HG02840 (cell line): ENCODE data around the gene PRKACG.

Experiments
- ATAC-seq: cut with Tn5 transposase; IDR thresholded peaks from one replicate; pipeline ENCODE4 v1.9.1; 2021; ENCODE audit warnings: mild to moderate bottlenecking, moderate library complexity, moderate number of reproducible peaks; ENCODE audit not compliant: unreplicated experiment, low FRiP score

Gene PRKACG

GRCh38 chr9:68983522-68984424, 30.1 kb downstream of the PRKACG start:
- ATAC-seq: no peak

GRCh38 chr9:68983008-68983411, 30.9 kb downstream of the PRKACG start:
- ATAC-seq: no peak

DNA sequence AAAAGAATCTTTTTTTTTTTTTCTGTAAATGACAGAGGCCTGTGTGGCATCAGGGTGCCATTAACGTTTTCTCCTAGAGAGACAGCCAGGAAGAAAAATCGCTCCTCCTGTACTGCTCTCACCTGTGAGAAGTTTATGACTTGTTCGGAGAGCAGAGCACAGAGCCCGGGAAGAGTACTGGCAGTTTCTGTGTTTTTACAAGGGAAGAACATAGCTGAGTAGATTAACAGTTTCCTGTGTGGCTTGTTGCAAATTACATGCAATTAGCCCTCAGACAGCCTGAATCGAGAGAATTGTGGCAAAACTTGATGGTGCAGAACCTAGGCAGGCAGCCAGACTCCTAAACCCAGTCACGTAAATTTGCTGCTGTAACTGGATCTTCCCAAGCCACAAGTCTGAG, 32.1 kb downstream of the PRKACG start:
- peak; percentile 48 for ATAC-seq

DNA sequence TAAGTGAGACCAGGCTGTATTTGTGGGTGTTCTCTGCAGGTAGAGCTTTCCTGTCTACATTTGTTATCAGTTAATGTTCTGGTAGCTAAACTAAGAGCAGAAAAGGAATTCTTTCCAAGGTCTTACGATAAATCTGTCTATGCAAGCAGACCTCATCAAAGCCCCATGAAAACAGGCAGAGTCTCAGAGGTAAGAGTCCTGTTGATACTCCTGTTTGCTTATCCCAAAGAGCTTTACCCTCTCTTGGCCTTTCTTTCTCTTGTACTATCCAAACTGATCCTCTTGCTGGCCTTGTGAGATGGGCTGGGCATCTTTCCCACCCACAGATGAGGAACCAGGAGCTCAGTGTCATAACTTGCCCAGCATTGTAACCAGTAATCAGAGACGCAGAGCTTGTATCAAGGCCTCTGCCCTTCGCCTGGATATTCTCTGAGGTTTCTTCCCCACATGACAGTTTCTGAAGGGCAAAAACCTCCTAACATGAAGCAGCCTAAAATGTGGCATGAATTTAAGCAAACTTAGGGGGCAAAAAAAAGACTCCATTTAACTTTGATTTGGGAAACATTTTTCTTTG, 33.5 kb downstream of the PRKACG start:
- no peak for ATAC-seq

DNA sequence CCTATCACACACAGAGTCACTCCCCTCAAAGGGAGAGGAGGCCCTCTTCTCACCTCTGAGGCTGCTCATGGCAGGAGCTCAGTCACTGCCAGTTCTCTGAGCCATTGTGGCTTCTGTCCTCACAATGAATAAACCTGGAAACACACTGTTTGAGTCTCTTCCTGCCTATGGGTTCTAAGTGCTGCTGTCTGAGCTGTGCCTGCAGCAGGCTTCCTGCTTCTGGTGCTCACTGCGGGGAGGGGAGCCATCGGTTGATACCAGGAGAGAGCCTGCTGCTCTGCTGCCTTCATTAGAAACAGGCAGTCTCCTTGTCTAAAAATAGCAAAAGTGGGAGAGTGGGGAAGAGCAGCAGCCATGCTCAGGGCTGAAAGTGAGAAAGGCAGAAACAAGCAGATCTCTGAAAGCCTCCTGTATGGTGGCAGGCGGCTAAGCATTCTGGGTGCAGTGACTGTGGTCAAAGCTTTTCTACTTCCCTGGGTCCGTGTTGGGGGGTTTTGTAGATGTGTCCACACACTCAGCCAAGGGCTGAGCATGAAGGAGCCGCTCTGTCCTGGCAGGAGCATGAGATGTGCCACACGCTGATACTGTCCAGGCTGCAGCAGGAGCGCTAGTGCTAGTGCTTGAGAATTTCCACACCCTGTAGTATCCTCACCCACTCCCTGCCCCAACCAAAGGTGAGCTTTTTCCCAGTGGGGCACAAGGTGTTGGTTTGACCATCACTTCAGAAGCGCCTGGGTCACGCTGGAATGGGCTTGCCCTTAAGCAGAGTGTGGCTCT, 34.2 kb downstream of the PRKACG start:
- no peak for ATAC-seq

- ATAC-seq: no peak
These were observed 35.4 kb downstream of the PRKACG start for GRCh38 chr9:68978501-68978900.

DNA sequence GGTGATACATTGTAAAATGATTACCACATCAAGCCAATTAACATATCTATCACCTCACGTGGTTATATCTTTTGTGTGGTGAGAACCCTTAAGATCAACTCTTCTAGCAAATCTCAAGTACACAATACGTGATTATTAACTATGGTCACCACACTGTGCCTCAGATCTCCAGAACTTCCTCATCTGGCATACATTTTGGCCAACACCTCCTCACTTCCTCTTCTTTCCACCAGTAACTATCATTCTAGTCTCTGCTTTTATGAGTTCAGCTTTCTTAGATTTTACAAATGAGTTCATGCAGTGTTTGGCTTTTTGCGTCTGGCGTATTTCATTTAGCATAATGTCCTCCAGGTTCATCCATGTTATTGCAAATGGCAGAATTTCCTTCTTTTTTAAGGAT, 35.8 kb downstream of the PRKACG start:
- ATAC-seq: no peak

- no peak for ATAC-seq
These were observed 38.4 kb downstream of the PRKACG start for GRCh38 chr9:68975365-68976043.

DNA sequence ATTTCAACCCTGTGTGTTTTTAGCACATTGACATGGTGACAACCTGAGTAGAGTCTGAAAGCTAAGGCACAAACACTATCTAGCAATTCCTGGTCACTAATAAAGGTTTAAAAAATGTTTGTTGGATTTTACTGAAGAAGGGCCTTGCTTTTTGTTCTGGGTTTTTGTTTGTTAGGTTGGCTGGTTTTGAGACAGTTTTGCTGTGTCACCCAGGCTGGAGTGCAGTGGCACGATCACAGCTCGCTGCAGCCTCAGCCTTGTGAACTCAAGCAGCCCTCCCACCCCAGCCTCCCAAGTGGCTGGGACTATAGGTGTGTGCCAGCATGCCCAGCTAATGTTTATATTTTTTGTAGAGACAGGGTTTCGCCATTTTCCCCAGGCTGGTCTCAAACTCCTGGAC, 39.0 kb downstream of the PRKACG start:
- no peak for ATAC-seq

DNA sequence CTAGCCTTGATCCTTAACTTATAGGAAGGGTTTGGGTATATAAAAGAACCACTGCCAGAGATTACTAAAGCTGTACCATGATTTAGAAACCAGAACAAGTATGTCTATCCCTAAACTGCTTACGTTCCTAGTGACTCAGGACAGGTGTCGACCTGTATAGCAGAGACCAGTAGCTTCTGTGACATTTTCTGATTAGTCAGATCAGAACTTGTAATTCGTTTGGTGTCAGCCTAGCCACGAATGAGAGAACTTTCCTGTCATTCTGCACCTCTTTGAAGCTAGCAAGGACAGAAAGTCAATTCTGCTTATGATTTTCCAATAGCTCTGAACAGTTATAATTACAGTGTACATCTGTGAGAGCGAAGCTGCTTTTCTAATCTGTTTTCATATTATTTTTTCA, 39.5 kb downstream of the PRKACG start:
- ATAC-seq: peak; percentile 92

- ATAC-seq: no peak
These were observed 40.3 kb downstream of the PRKACG start for GRCh38 chr9:68973619-68974018.

- no peak for ATAC-seq
These were observed 43.8 kb downstream of the PRKACG start for GRCh38 chr9:68970151-68970550.

- no peak for ATAC-seq
These were observed 44.4 kb downstream of the PRKACG start for GRCh38 chr9:68969538-68969937.

DNA sequence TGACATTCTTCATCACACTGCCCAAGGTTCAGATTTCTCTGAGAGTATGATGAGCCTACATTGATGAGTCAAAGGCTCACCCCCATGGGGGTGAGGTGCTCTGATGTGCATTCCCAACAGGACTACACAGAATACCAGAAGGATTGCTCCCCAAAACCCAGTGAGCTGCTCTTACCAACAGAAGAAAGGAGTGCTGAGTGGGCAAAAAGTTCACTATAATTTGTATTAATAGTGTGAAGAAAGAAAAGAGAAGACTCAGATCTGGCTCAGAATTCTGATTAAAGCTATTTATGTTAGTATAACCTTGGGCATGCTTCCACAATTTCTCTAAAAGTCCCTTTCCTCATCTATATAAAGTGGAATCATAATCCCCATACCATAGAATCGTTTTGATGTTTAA, 46.1 kb downstream of the PRKACG start:
- no peak for ATAC-seq

GRCh38 chr9:68966496-68966944, 47.4 kb downstream of the PRKACG start:
- ATAC-seq: peak; percentile 62

- no peak for ATAC-seq
These were observed 49.1 kb downstream of the PRKACG start for GRCh38 chr9:68964765-68965164.

DNA sequence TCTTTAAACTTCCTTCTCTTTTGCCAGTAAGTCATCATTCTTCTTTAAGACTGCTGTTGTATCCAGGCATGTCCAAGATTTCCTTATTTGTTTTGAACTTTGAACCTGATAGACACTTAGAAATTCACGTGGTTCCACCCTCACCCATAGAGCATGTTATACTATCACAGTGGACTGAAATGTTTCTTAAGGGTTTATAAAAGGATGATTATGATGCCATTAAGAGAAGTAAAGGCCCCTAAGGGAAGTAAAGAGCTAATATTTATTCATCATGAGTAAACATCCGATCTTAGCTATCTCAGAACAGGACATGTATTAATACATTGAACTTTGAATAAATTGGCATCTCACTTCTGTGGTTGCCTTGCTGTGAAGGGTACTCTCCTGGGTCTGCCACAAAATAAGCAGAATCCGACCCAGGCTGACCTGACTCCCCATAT, 49.8 kb downstream of the PRKACG start:
- ATAC-seq: no peak

- no peak for ATAC-seq
These were observed 50.5 kb downstream of the PRKACG start for GRCh38 chr9:68963416-68963815.
